Upper lobe of right lung (tissue), 1 donor: Measurements from ENCODE around the gene NRDC. TPM values are rescaled to one million over a fixed set of nuclear protein-coding genes. Genes with fewer than 3 reads are reported as not detected.

Source experiments
- ATAC-seq: fragments of 200-7000 bp; cut with Tn5 transposase; one replicate; pipeline ENCODE4 v1.9.1; 2020; ENCODE audit warnings: mild to moderate bottlenecking, moderate library complexity
- DNase-seq: peaks from one replicate; pipeline ENCODE4 v3.0.0-alpha.2; 2020
- H3K27ac ChIP-seq: fragments of 200-600 bp; one replicate; pipeline ENCODE4 v1.8.0; 2022
- H3K27me3 ChIP-seq: fragments of 200-600 bp; one replicate; pipeline ENCODE4 v1.8.0; 2022; ENCODE audit warnings: mild to moderate bottlenecking
- H3K36me3 ChIP-seq: fragments of 200-600 bp; one replicate; pipeline ENCODE4 v1.8.0; 2022
- H3K4me1 ChIP-seq: fragments of 200-600 bp; one replicate; pipeline ENCODE4 v1.8.0; 2022
- H3K4me3 ChIP-seq: fragments of 200-600 bp; one replicate; pipeline ENCODE4 v1.8.0; 2022; ENCODE audit warnings: mild to moderate bottlenecking
- H3K9me3 ChIP-seq: fragments of 200-600 bp; one replicate; pipeline ENCODE4 v1.8.0; 2022
- intact Hi-C: fragments of 100-400 bp; cut with DNase I; formaldehyde crosslinking; loops from one replicate; pipeline ENCODE4 v1.11.0; 2022
- total RNA-seq: library from RNA; stranded (reverse); fragmentation: NEBNext Ultra II Directional; extraction: Animal tissue kit (Norgen Biotek cat#: 25700); gene quantifications from one replicate; pipeline ENCODE4 v1.2.1, GENCODE V29; 2021
- TF ChIP-seq, protein P1 (sequence below): fragments of 200-600 bp; IDR thresholded peaks from one replicate; pipeline ENCODE4 v1.8.0; 2022; ENCODE audit warnings: antibody characterized with exemption
- donor health status: DM: no; HTN: yes; CAD: no; lungs with severe emphysema.

NRDC gene
- total RNA-seq, 1 donor from 2014 or later, result 118 TPM

DNA sequence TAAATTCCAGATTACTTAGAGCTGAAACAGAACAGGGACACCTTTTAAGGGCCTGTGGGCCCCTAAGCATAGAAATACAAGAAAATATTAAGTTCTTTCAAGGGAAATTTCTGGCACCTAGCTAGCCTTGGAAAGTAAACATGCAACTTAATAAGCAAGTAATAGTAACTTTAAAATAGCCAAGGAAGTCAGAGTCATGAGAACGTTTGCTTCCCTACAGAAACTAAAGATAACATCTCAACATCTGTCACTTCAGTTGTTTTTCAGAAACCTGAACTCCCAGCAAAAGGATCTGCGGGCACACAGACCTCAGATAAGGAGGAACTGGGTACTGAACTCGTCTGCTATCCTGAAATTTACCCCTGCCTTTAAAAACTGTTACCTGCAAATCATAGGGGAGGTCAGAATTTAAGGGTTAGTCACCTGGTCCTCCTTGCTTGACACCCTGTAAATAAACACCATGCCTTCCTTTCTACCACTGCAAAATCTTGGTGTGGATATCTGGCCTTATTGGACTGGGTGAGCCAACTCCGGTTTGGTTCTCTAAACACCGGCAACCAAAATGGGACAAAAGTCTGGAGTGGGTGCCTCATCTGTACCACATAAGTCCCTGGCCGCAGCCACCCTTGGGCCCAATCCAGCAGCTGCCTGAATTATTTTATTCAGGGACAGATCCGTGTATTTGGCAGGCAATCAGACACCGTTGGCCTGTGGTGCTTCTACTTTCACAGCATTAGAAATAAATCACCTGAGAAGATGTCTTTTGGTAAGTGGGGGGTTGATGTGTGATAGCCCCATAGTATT, 27.9 kb downstream of the NRDC start:
- Histone ChIP-seq H3K4me1 (peaks cover 8% of the 10 kb centered on the region), H3K27me3 (no peaks in the 10 kb centered on the region), H3K9me3 (no peaks in the 10 kb centered on the region), H3K36me3 (peaks cover 9% of the 10 kb centered on the region), H3K27ac (no peak overlapping the region), H3K4me3 (no peak overlapping the region)
- ATAC-seq (no peak), DNase-seq (no peak)
- intact Hi-C loops, result no loop called here
- TF ChIP-seq, protein P1, sequence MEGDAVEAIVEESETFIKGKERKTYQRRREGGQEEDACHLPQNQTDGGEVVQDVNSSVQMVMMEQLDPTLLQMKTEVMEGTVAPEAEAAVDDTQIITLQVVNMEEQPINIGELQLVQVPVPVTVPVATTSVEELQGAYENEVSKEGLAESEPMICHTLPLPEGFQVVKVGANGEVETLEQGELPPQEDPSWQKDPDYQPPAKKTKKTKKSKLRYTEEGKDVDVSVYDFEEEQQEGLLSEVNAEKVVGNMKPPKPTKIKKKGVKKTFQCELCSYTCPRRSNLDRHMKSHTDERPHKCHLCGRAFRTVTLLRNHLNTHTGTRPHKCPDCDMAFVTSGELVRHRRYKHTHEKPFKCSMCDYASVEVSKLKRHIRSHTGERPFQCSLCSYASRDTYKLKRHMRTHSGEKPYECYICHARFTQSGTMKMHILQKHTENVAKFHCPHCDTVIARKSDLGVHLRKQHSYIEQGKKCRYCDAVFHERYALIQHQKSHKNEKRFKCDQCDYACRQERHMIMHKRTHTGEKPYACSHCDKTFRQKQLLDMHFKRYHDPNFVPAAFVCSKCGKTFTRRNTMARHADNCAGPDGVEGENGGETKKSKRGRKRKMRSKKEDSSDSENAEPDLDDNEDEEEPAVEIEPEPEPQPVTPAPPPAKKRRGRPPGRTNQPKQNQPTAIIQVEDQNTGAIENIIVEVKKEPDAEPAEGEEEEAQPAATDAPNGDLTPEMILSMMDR, result no peak

DNA sequence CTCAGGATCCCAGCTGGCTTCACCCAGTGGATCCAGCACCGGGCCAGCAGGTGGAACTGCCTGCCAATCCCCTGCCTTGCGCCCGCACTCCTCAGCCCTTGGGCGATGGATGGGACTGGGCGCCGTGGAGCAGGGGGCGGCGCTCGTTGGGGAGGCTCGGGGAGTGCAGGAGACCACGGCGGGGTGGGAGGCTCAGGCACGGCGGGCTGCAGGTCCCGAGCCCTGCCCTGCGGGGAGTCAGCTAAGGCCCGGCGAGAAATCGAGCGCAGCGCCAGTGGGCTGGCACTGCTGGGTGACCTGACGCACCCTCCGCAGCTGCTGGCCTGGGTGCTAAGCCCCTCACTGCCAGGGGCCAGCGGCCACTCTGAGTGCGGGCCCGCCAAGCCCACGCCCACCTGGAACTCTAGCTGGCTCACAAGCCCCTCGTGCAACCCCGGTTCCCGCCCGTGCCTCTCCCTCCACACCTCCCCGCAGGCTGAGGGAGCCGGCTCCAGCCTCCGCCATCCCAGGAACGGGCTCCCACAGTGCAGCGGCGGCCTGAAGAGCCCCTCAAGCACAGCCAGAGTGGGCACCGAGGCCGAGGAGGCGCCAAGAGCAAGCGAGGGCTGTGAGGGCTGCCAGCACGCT, 31.1 kb downstream of the NRDC start:
- H3K4me1 ChIP-seq, result peaks cover 8% of the 10 kb centered on the region
- no peak overlapping the region for H3K4me3 ChIP-seq

DNA sequence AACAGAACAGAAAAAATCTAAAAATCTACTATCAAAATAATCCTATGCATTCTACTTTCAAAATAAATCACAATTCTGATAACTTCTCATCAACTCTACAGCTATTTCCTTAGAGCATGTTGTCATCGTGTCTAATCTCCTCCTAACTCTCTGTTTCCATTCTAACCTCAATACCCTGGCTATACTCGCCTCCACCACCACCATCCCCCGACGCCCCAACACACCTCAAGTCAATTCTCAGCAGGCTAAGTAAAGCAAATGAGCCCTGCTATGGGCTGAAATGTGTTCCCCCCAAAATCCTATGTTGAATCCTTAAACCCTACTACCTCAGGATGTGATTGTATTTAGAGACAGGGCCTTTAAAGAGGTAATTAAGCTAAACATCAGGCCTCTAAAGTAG, 34.6 kb downstream of the NRDC start:
- TF ChIP-seq, protein P1, result no peak
- intact Hi-C loops, result no loop called here
- no peaks in the 10 kb centered on the region for H3K4me1 ChIP-seq
- DNase-seq (no peak), ATAC-seq (no peak)
- H3K27me3 ChIP-seq, result no peaks in the 10 kb centered on the region
- H3K9me3 ChIP-seq, result no peaks in the 10 kb centered on the region
- no peak overlapping the region for H3K4me3 ChIP-seq
- H3K36me3 ChIP-seq, result peaks cover 15% of the 10 kb centered on the region
- no peak overlapping the region for H3K27ac ChIP-seq

More for the DNA sequence above, 31.1 kb downstream of the NRDC start:
- no peak for DNase-seq
- TF ChIP-seq, protein P1, result no peak
- no peak overlapping the region for H3K27ac ChIP-seq
- H3K36me3 ChIP-seq, result no peaks in the 10 kb centered on the region
- intact Hi-C loops, result no loop called here
- no peaks in the 10 kb centered on the region for H3K9me3 ChIP-seq
- no peaks in the 10 kb centered on the region for H3K27me3 ChIP-seq
- no peak for ATAC-seq

DNA sequence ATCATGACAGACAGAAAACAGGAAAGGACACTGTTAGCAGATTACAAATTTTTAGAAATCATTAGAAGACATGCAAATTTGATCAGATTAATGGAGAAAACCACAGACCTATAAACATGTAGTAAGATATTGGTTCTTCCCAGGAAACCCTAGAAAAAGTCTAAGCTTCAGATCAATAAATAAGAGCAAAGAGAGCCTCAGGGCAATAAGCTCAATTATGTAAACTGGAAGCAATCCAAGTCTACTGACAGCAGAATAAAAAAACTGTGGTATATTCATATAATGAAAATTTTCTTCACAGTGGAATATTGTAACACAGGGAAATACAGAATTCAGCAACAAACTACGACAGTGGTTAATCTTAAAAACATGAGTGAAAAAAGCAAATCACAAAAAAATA, 36.3 kb downstream of the NRDC start:
- intact Hi-C loops, result no loop called here
- Histone ChIP-seq H3K27me3 (no peaks in the 10 kb centered on the region), H3K4me3 (no peak overlapping the region), H3K36me3 (peaks cover 24% of the 10 kb centered on the region), H3K9me3 (no peaks in the 10 kb centered on the region), H3K27ac (no peak overlapping the region), H3K4me1 (no peaks in the 10 kb centered on the region)
- TF ChIP-seq, protein P1, result no peak
- ATAC-seq, result no peak
- DNase-seq, result no peak

DNA sequence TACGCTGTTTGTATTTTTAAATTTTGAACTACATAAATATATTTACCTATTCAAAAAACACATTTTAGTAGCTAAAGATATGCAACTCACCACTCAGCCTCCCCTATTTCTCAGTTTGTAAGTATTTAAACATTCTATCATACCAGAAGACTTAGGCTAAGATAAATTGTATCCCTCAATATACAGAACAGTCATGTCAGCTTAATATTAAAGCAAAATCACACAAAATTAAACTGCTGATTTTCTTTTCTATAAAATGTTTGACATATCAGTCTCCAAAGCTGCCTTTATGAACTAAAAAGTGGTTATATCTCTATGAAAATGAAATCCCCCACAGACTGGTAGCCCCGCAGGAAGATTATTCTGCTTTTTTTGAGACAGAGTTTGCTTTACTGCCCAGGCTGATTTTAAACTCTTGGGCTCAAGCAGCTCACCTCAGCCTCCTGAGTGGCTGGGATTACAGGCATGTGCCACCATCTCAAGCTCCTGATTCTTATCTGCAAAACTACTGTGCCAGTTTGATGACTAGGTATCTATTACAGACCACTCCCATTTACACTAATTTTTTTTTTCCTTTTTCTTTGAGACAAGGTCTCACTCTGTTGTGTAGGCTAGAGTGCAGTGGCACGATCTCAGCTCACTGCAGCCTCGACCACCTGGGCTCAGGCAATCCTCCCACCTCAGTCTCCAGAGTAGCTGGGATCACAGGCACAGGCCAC, 37.6 kb downstream of the NRDC start:
- intact Hi-C loops, result no loop called here
- H3K9me3 ChIP-seq, result no peaks in the 10 kb centered on the region
- ATAC-seq, result no peak
- no peak overlapping the region for H3K27ac ChIP-seq
- TF ChIP-seq, protein P1, result no peak
- no peaks in the 10 kb centered on the region for H3K4me1 ChIP-seq
- DNase-seq, result no peak
- peaks cover 33% of the 10 kb centered on the region for H3K36me3 ChIP-seq
- no peak overlapping the region for H3K4me3 ChIP-seq
- H3K27me3 ChIP-seq, result no peaks in the 10 kb centered on the region
